PFSK-1 (cell line): ENCODE results near the gene SPTB.

Experiments
- FOXP2 ChIP-seq: optimal IDR thresholded peaks from 2 replicates; pipeline ENCODE3; 2011; ENCODE audit warnings: borderline replicate concordance, control low read depth, inconsistent platforms; ENCODE audit not compliant: insufficient read depth; ENCODE audit errors: extremely low read length, extremely low read depth
- POLR2AphosphoS5 ChIP-seq: IDR thresholded peaks from 2 replicates; pipeline ENCODE4 v1.6.1; 2012; ENCODE audit warnings: low read depth, mild to moderate bottlenecking, control low read depth, low read length, moderate library complexity
- REST ChIP-seq, 2 experiments: IDR thresholded peaks; 2 replicates each; pipeline versions ENCODE4 v1.6.1 to v1.8.0; 2011 to 2012; ENCODE audit warnings: low read depth in 2 of 2, low read length in 2 of 2, control low read depth in 1 of 2, inconsistent platforms in 1 of 2, mild to moderate bottlenecking in 1 of 2, moderate library complexity in 1 of 2; ENCODE audit not compliant: insufficient read depth in 1 of 2
- SIN3A ChIP-seq: IDR thresholded peaks from 2 replicates; pipeline ENCODE4 v1.6.1; 2012; ENCODE audit warnings: mild to moderate bottlenecking, low read length, moderate library complexity, borderline replicate concordance; ENCODE audit not compliant: insufficient read depth
- TAF1 ChIP-seq: IDR thresholded peaks from 2 replicates; pipeline ENCODE4 v1.6.1; 2012; ENCODE audit warnings: low read length, control low read depth, borderline replicate concordance; ENCODE audit not compliant: insufficient read depth

SPTB gene

DNA sequence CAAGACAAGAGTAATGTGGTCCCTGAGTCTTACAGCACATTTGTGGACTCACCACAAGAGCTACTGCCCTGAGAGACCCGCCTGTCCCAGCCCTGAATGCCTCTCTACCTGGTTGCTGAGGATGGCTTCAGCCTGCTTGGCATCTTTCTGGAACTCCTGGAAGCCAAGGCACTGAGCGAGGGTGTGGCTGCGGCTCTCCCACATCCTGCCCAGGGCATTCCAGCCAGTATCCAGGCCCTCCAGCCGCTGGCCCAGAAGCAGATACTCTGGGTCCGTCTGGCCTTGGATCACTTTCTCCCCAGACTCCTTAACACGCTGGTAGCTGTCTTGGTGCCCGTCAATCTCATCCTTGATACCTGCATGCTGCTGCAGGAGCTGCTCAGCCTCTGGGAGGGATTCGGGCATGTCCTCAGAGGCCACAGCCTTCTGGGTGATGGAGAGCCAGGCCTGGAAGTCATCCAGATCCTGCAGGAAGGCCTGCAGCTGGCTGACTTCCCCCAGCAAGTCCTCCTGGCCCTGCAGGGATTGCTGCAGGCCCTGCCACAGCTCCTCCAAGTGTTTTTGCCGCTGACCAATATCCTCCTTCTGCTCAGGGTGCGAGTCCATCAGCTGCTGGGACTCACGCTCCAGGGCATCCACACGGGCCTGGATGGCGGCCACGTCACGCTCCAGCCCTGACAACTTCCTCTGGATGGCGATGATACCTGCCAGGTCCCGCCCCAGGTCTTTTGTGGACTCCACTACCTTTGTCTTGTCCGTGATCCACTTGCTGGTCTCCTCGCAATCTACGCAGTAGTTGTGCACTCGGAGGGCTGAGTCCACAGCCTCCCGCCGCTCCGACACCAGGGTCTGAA is 93.2 kb downstream of the SPTB start:
- TF ChIP-seq FOXP2 (no peak), POLR2AphosphoS5 (no peak)

DNA sequence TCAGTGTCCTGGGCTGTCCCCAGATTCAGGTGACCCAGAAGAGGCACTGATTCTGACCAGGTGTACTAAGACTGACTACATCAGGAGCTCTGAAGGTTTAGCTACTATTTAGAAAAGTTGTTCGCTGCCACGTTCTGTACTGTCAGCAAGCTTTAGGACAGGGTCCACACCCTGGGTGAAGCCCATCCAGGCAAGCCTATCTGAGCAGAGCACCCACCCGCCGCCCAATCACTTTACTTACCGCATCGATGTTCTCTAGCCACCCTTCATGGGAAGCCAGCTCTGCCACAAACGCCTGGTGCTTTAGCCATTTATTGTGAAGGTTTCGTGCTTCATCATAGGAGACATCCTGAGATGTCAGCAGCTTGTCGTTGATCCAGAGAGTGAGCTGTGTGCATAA is 95.7 kb downstream of the SPTB start:
- no peak for TF ChIP-seq TAF1
- TF ChIP-seq POLR2AphosphoS5: no peak
- TF ChIP-seq REST (IDR thresholded peaks at IDR 0.05; ENCODE audit: insufficient read depth in 1 of 2, low read depth in 2 of 2, low read length in 2 of 2): no peak
- no peak for TF ChIP-seq SIN3A
- no peak for TF ChIP-seq FOXP2

DNA sequence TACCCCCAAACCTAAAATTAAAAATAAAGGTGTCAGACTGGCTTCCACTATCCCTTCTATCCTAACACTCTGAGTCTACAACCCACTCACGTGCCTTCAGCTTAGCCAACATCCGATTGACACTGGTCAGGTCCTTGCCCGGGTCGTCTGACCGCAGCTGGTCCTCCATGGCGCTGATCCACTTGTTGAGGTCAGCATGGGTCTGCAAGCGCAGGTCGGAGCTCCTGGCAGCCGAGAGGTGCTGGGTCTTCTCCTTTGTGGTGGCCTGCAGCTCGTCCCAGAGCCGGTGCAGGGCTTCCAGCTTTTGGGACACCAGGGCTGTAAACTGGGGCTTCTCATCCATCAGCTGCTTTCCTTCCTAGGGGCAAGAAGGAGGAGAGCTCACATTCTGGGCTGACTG is 97.5 kb downstream of the SPTB start:
- no peak for TF ChIP-seq TAF1
- TF ChIP-seq REST (IDR thresholded peaks at IDR 0.05; ENCODE audit: insufficient read depth in 1 of 2, low read depth in 2 of 2, low read length in 2 of 2): no peak
- TF ChIP-seq SIN3A: no peak
- no peak for TF ChIP-seq FOXP2

DNA sequence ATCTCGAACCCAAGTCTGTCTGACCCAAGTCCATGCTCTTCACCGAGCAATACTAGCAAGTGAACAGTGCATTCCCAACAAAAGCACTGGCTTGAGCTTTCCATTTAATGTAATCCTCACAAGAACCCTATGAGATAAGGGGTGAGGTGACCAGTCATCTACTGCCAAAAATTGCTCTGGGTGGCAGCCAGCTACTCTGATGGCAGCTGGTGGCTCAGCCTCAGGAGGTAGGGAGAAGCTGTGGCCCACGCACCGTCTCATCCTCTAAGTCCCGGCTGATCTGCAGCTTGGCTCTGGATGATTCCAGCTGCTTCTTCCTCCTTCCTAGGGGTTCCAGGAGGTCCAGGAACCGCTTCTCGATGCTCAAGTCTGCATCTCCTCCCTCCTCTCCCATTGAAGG is 100.2 kb downstream of the SPTB start:
- TF ChIP-seq REST (IDR thresholded peaks at IDR 0.05; ENCODE audit: insufficient read depth in 1 of 2, low read depth in 2 of 2, low read length in 2 of 2) (no peak), SIN3A (no peak), POLR2AphosphoS5 (no peak)

GRCh38 chr14:64778104-64778754 is 101.5 kb downstream of the SPTB start:
- TF ChIP-seq SIN3A (no peak), REST (IDR thresholded peaks at IDR 0.05; ENCODE audit: insufficient read depth in 1 of 2, low read depth in 2 of 2, low read length in 2 of 2) (no peak), TAF1 (no peak), POLR2AphosphoS5 (no peak), FOXP2 (no peak)
